B cell (primary cell): ENCODE results near the gene EIPR1. TPM values are rescaled to one million over a fixed set of nuclear protein-coding genes. Genes with fewer than 3 reads are reported as not detected.

ENCODE experiments used
- ATAC-seq: fragments of 200-7000 bp; cut with Tn5 transposase; one replicate; pipeline ENCODE4 v1.10.0; 2021; ENCODE audit warnings: low read depth, mild to moderate bottlenecking, moderate number of reproducible peaks, moderate library complexity
- CTCF ChIA-PET: fragments of 350-600 bp; sonication (Branson Sonifier 250); formaldehyde crosslinking; loops from one replicate; lab custom pipeline; 2021; ENCODE audit warnings: antibody characterized with exemption, inconsistent platforms; lab: Charles Lee
- POLR2A ChIA-PET: fragments of 350-600 bp; sonication (Branson Sonifier 250); formaldehyde crosslinking; loops from one replicate; lab custom pipeline; 2021; ENCODE audit warnings: antibody characterized with exemption; lab: Charles Lee
- DNase-seq: peaks from one replicate; pipeline ENCODE4 v3.0.0; 2013
- H2AFZ ChIP-seq: 2 replicates; pipeline ENCODE4 v1.6.1; 2012; ENCODE audit warnings: mild to moderate bottlenecking, low read depth, low read length; ENCODE audit not compliant: insufficient read depth, poor library complexity, severe bottlenecking
- H3K27ac ChIP-seq, 2 donors: 1 replicate in 1 of 2; 2 replicates in 1 of 2; pipeline ENCODE4 v1.5.1; 2012 to 2013; ENCODE audit warnings: low read length in 2 of 2, mild to moderate bottlenecking in 2 of 2, moderate library complexity in 1 of 2
- H3K27me3 ChIP-seq, 4 experiments: fragments of 200-600 bp in 1 of 4; sonication (generic) in 1 of 4; replicated peaks in 1 of 4; 1 replicate in 2 of 4; 2 replicates in 2 of 4; pipeline versions ENCODE4 v1.6.1 to v1.7.0; 2013 to 2016; ENCODE audit warnings: low read length in 3 of 4, mild to moderate bottlenecking in 2 of 4, mixed read lengths in 1 of 4, moderate library complexity in 1 of 4; ENCODE audit not compliant: insufficient read depth in 4 of 4, control insufficient read depth in 3 of 4; ENCODE audit errors: control extremely low read depth in 1 of 4
- H3K36me3 ChIP-seq, 2 experiments: replicated peaks in 1 of 2; 1 replicate in 1 of 2; 2 replicates in 1 of 2; pipeline versions ENCODE4 v1.6.1 to v1.7.1; 2013; ENCODE audit warnings: low read length in 1 of 2; ENCODE audit not compliant: insufficient read depth in 2 of 2, control insufficient read depth in 1 of 2; ENCODE audit errors: control extremely low read depth in 1 of 2, extremely low read depth in 1 of 2
- H3K4me1 ChIP-seq, 2 donors: fragments of 200-600 bp in 1 of 2; sonication (generic) in 1 of 2; 1 replicate in 1 of 2; 2 replicates in 1 of 2; pipeline versions ENCODE4 v1.5.1 to v1.6.1; 2013 to 2017; ENCODE audit warnings: low read length in 2 of 2; ENCODE audit not compliant: control insufficient read depth in 2 of 2, insufficient read depth in 2 of 2
- H3K4me2 ChIP-seq: replicated peaks from 2 replicates; pipeline ENCODE3; 2012; ENCODE audit warnings: mild to moderate bottlenecking, low read depth, low read length; ENCODE audit not compliant: poor library complexity, severe bottlenecking
- H3K4me3 ChIP-seq, 5 experiments: fragments of 200-600 bp in 1 of 5; sonication (generic) in 1 of 5; 1 replicate in 3 of 5; 2 replicates in 2 of 5; pipeline versions ENCODE4 v1.5.1 to v1.7.0; 2011 to 2016; ENCODE audit warnings: low read length in 4 of 5, mild to moderate bottlenecking in 4 of 5, low read depth in 2 of 5, control low read depth in 1 of 5, moderate library complexity in 1 of 5; ENCODE audit not compliant: insufficient read depth in 1 of 5; ENCODE audit errors: control extremely low read depth in 1 of 5, extremely low read depth in 1 of 5
- H3K79me2 ChIP-seq: fragments of 200-600 bp; sonication (generic); one replicate; pipeline ENCODE4 v1.6.0; 2016; ENCODE audit warnings: low read length; ENCODE audit not compliant: control insufficient read depth, insufficient read depth
- H3K9ac ChIP-seq: fragments of 200-600 bp; sonication (generic); 2 replicates; pipeline ENCODE4 v1.6.1; 2017; ENCODE audit warnings: mild to moderate bottlenecking, low read length, moderate library complexity
- H3K9me3 ChIP-seq, 3 donors: one replicate each; pipeline versions ENCODE4 v1.6.1 to v1.7.1; 2013; ENCODE audit warnings: low read length in 2 of 3; ENCODE audit not compliant: control insufficient read depth in 2 of 3, insufficient read depth in 1 of 3; ENCODE audit errors: control extremely low read depth in 1 of 3
- H4K20me1 ChIP-seq: 2 replicates; pipeline ENCODE4 v1.6.0; 2012; ENCODE audit warnings: mild to moderate bottlenecking, low read length; ENCODE audit not compliant: insufficient read depth, control insufficient read depth, poor library complexity, severe bottlenecking
- H3K27ac Mint-ChIP-seq: one replicate; pipeline ENCODE4 v1.8.0; 2021; ENCODE audit warnings: mixed read lengths
- H3K27me3 Mint-ChIP-seq: one replicate; pipeline ENCODE4 v1.8.0; 2021; ENCODE audit warnings: mixed read lengths
- H3K4me1 Mint-ChIP-seq: one replicate; pipeline ENCODE4 v1.8.0; 2021; ENCODE audit warnings: mixed read lengths
- H3K4me3 Mint-ChIP-seq: one replicate; pipeline ENCODE4 v1.8.0; 2021; ENCODE audit warnings: mixed read lengths
- H3K9me3 Mint-ChIP-seq: one replicate; pipeline ENCODE4 v1.8.0; 2022; ENCODE audit warnings: mixed read lengths; ENCODE audit not compliant: insufficient read depth
- EZH2 ChIP-seq: IDR thresholded peaks from 2 replicates; pipeline ENCODE4 v1.6.1; 2012; ENCODE audit warnings: borderline replicate concordance, low read depth, mild to moderate bottlenecking, moderate library complexity, low read length; ENCODE audit not compliant: insufficient read depth, poor library complexity, severe bottlenecking
- WGBS: methylation state at CpG from one replicate; pipeline ENCODE4 v1.1.5; 2013; ENCODE audit warnings: missing lambda C conversion rate; ENCODE audit not compliant: insufficient coverage; 5-methylcytosine and 5-hydroxymethylcytosine counted together
- intact Hi-C: fragments of 100-400 bp; cut with micrococcal nuclease; formaldehyde crosslinking; loops from one replicate; pipeline ENCODE4 v1.10.0; 2022
- polyA plus RNA-seq: library from polyadenylated mRNA; depleted of rRNA; stranded (reverse); fragments of >200 nt; gene quantifications from 2 replicates; pipeline ENCODE4 v1.2.3, GENCODE V29; 2012
- total RNA-seq, 2 donors: library from RNA; stranded (reverse); fragments of 120-200 nt in 1 of 2; gene quantifications; 1 replicate in 1 of 2; 2 replicates in 1 of 2; pipeline versions ENCODE4 v1.2.3 to v1.2.4, GENCODE V29; 2013 to 2022
- TF ChIP-seq, protein P1 (sequence below): fragments of 200-600 bp; IDR thresholded peaks from one replicate; pipeline ENCODE4 v1.8.0; 2022; ENCODE audit warnings: antibody characterized with exemption, mild to moderate bottlenecking

The EIPR1 gene
- total and polyA plus RNA-seq, 2 donors (not counting 1 experiment from before 2014, with no cell fraction given), result 31.8 to 37.0 TPM

- ChIA-PET CTCF (no interaction called here), POLR2A (no interaction called here)
- DNase-seq (no peak), ATAC-seq (no peak)
- H3K4me3 ChIP-seq, result no peak overlapping the region
- H3K9ac ChIP-seq, result no peak overlapping the region
- peaks cover 14% of the 10 kb centered on the region for H3K79me2 ChIP-seq
- WGBS, result 90% methylated on average over 7 of the region's 23 CpGs
- no peak overlapping the region for H2AFZ ChIP-seq
- H3K36me3 ChIP-seq, result no peaks in the 10 kb centered on the region
- TF ChIP-seq, protein P1, sequence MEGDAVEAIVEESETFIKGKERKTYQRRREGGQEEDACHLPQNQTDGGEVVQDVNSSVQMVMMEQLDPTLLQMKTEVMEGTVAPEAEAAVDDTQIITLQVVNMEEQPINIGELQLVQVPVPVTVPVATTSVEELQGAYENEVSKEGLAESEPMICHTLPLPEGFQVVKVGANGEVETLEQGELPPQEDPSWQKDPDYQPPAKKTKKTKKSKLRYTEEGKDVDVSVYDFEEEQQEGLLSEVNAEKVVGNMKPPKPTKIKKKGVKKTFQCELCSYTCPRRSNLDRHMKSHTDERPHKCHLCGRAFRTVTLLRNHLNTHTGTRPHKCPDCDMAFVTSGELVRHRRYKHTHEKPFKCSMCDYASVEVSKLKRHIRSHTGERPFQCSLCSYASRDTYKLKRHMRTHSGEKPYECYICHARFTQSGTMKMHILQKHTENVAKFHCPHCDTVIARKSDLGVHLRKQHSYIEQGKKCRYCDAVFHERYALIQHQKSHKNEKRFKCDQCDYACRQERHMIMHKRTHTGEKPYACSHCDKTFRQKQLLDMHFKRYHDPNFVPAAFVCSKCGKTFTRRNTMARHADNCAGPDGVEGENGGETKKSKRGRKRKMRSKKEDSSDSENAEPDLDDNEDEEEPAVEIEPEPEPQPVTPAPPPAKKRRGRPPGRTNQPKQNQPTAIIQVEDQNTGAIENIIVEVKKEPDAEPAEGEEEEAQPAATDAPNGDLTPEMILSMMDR, result no peak
- no peak for TF ChIP-seq EZH2
- H3K27ac ChIP-seq, result no peak overlapping the region
- no peaks in the 10 kb centered on the region for H4K20me1 ChIP-seq
- no peak overlapping the region for H3K4me3 Mint-ChIP-seq
- H3K9me3 ChIP-seq, result no peaks in the 10 kb centered on the region
- no peaks in the 10 kb centered on the region for H3K27me3 ChIP-seq
- no peaks in the 10 kb centered on the region for H3K4me1 ChIP-seq
- intact Hi-C loops, result loop anchor here (10.0 kb wide), 1 partner anchor 135 kb away; no protein-coding TSS in a partner anchor
- H3K4me2 ChIP-seq, result no peak overlapping the region
- no peaks in the 10 kb centered on the region for H3K9me3 Mint-ChIP-seq
- no peaks in the 10 kb centered on the region for H3K27me3 Mint-ChIP-seq
- H3K4me1 Mint-ChIP-seq, result peaks cover 1% of the 10 kb centered on the region
- no peak overlapping the region for H3K27ac Mint-ChIP-seq
Measured at GRCh38 chr2:3309496-3310355, 67.9 kb downstream of the EIPR1 start.

- no peak overlapping the region for H3K9ac ChIP-seq
- Mint-ChIP-seq H3K27ac (no peak overlapping the region), H3K4me3 (no peak overlapping the region), H3K9me3 (no peaks in the 10 kb centered on the region), H3K27me3 (no peaks in the 10 kb centered on the region), H3K4me1 (peaks cover 9% of the 10 kb centered on the region)
- no peaks in the 10 kb centered on the region for H3K27me3 ChIP-seq
- peaks cover 0 to 7% of the 10 kb centered on the region in 2 donors for H3K4me1 ChIP-seq
- H2AFZ ChIP-seq, result no peak overlapping the region
- POLR2A ChIA-PET, result no interaction called here
- no peaks in the 10 kb centered on the region for H4K20me1 ChIP-seq
- DNase-seq, result no peak
- CTCF ChIA-PET, result no interaction called here
- H3K4me2 ChIP-seq, result no peak overlapping the region
- H3K27ac ChIP-seq, result no peak overlapping the region
- TF ChIP-seq, protein P1, result no peak
- no peak for TF ChIP-seq EZH2
- no peak for ATAC-seq
- no peaks in the 10 kb centered on the region for H3K9me3 ChIP-seq
- intact Hi-C loops, result loop anchor here (10.0 kb wide), 1 partner anchor 133 kb away; no protein-coding TSS in a partner anchor
- WGBS, result 94% methylated on average over 8 of the region's 9 CpGs
- peaks cover 15% of the 10 kb centered on the region for H3K79me2 ChIP-seq
- H3K36me3 ChIP-seq, result no peaks in the 10 kb centered on the region
- no peak overlapping the region for H3K4me3 ChIP-seq
Measured at GRCh38 chr2:3307901-3308300, 69.7 kb downstream of the EIPR1 start.
